ENCODE data around the gene PLCB2. TPM values are rescaled to one million over a fixed set of nuclear protein-coding genes. Genes with fewer than 3 reads are reported as not detected.

The PLCB2 gene
- total and polyA plus RNA-seq, 7 experiments from 2014 or later, result 19.8 to 359 (median 181) TPM

DNA sequence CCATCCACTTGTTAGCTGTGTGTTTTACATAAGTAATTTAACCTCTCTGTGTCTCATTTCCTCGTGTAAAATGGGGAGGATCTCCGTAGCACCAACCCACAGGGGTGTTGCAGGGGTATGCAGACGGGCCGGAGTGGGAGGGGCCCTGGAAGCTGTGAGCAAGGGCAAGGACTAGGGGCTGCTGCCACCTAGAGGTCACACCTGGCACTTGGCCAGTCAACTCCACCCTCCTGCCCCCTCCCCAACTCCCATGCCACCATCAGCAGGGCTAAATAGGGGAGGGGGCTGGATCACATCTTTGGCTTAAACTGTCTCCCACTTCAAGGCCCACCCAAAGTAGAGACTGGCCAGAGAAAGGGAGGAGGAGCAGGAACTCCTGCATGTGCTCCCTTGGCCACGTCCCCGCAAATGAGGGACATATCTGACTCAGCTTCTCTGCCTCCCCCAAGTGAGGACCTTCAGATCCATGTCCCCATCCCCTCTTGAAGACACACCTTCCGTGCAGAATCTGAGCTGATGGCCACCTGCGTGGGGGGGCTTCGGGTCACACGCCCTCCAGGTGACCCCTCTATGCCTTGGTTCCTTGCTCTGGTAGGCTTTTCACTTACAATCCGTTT lies 30.4 kb upstream of the PLCB2 start:
- Mint-ChIP-seq H3K9me3 (peaks cover 0 to 1% (median 0%) of the 10 kb centered on the region in 11 donors), H3K4me3 (peak overlapping the region in 4 of 10 donors; percentile 37 to 67 (median 48)), H3K4me1 (peaks cover 0 to 22% (median 20%) of the 10 kb centered on the region in 7 donors), H3K27ac (peak overlapping the region in 4 of 9 donors; percentile 6 to 53 (median 42)), H3K36me3 (no peaks in the 10 kb centered on the region), H3K27me3 (no peaks in the 10 kb centered on the region)
- DNase-seq, result peak; percentile 61 to 79 (median 76)
- Histone ChIP-seq H3K9me3 (ENCODE audit: control insufficient read depth in 2 of 3, low read length in 3 of 3) (no peaks in the 10 kb centered on the region), H3K36me3 (ENCODE audit: control insufficient read depth in 2 of 3, insufficient read depth in 3 of 3, low read length in 3 of 3) (no peaks in the 10 kb centered on the region), H3K27ac (ENCODE audit: low read depth, low read length) (no peak overlapping the region), H3K4me3 (ENCODE audit: low read length) (no peak overlapping the region), H3K4me1 (ENCODE audit: control insufficient read depth in 2 of 2, insufficient read depth in 2 of 2, low read length in 2 of 2) (peaks cover 0 to 16% of the 10 kb centered on the region in 2 donors), H3K27me3 (ENCODE audit: control insufficient read depth in 2 of 2, insufficient read depth in 2 of 2, low read length in 2 of 2) (no peaks in the 10 kb centered on the region)
- intact Hi-C loops (cut with micrococcal nuclease), result loop anchor here (1.0 kb wide), 3 partner anchors 17 to 59 kb away; partner anchors contain the start of gene PLCB2 (in 2 of the 2)
- ChIA-PET CTCF (interaction anchor here (0.6 to 14.2 kb wide), 28 partner anchors 11 to 293 kb away, joined by 3 to 366 read pairs (median 5); partner anchors contain the start of genes ANKRD63, INAFM2, KNSTRN and PLCB2), POLR2A (interaction anchor here (0.6 to 5.0 kb wide), 5 partner anchors 16 to 59 kb away, joined by 3 to 31 read pairs (median 5); partner anchors contain the start of genes INAFM2 and PLCB2)
- ATAC-seq, result peak; percentile 87

DNA sequence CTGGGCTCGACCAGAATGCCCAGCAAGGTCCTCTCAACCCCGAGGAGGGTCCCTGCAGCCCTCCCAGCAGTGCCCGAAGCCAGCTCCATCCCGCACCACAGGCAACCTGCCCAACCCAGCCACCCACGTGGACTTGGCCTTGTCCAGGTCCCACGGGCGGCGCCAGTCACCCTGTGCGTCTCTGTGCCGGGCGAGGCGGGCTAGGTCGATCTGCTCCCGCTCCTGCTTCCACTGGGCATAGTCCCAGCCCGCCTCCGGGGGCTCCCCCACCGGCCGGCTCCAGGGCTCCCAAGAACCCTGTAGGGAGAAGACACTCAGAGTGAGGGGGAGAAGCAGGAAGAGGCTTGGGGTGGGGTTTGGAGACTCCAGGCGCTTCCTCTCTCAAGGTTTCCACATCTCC lies 29.9 kb upstream of the PLCB2 start:
- Mint-ChIP-seq H3K27me3 (no peaks in the 10 kb centered on the region), H3K4me3 (peak overlapping the region in 2 of 10 donors; percentile 45 to 51), H3K9me3 (peaks cover 0 to 1% (median 0%) of the 10 kb centered on the region in 11 donors), H3K4me1 (peaks cover 0 to 25% (median 22%) of the 10 kb centered on the region in 7 donors), H3K27ac (peak overlapping the region in 2 of 9 donors; percentile 32 to 53), H3K36me3 (no peaks in the 10 kb centered on the region)
- no peaks in the 10 kb centered on the region for H3K27me3 ChIP-seq (ENCODE audit: control insufficient read depth in 2 of 2, insufficient read depth in 2 of 2, low read length in 2 of 2)
- H3K4me3 ChIP-seq (ENCODE audit: low read length), result no peak overlapping the region
- no peak for DNase-seq
- peaks cover 0 to 16% of the 10 kb centered on the region in 2 donors for H3K4me1 ChIP-seq (ENCODE audit: control insufficient read depth in 2 of 2, insufficient read depth in 2 of 2, low read length in 2 of 2)
- intact Hi-C loops (cut with micrococcal nuclease), result no loop called here
- no peaks in the 10 kb centered on the region for H3K36me3 ChIP-seq (ENCODE audit: control insufficient read depth in 2 of 3, insufficient read depth in 3 of 3, low read length in 3 of 3)
- ChIA-PET CTCF (interaction anchor here (0.7 to 14.2 kb wide), 27 partner anchors 11 to 292 kb away, joined by 3 to 366 read pairs (median 5); partner anchors contain the start of genes ANKRD63, INAFM2, KNSTRN and PLCB2), POLR2A (interaction anchor here (1.2 to 5.0 kb wide), 5 partner anchors 12 to 31 kb away, joined by 3 to 31 read pairs (median 18); partner anchors contain the start of genes INAFM2 and PLCB2)
- no peaks in the 10 kb centered on the region for H3K9me3 ChIP-seq (ENCODE audit: control insufficient read depth in 2 of 3, low read length in 3 of 3)
- no peak overlapping the region for H3K27ac ChIP-seq (ENCODE audit: low read depth, low read length)
- ATAC-seq, result no peak

DNA sequence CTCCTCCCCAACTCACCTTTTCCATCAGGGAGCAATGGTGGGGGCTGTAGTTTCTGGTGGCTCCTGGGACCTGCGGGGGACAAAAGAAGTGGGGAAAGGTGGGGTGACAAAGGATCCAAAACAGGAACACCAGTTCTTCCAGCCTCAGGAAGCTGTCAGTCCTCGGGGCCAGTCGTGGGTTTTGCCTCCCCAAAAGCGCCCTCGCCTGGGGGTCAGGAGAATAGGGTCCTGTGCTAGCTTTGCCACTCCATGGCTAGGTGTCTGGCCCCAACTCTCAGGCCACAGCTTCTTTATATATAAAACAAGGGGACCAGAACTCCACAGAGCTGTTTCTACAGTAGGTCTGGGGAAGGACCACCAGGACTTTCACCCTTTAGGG lies 29.0 kb upstream of the PLCB2 start:
- Histone ChIP-seq H3K4me3 (ENCODE audit: low read length) (no peak overlapping the region), H3K4me1 (ENCODE audit: control insufficient read depth in 2 of 2, insufficient read depth in 2 of 2, low read length in 2 of 2) (peaks cover 0 to 16% of the 10 kb centered on the region in 2 donors), H3K27ac (ENCODE audit: low read depth, low read length) (no peak overlapping the region), H3K9me3 (ENCODE audit: control insufficient read depth in 2 of 3, low read length in 3 of 3) (no peaks in the 10 kb centered on the region), H3K27me3 (ENCODE audit: control insufficient read depth in 2 of 2, insufficient read depth in 2 of 2, low read length in 2 of 2) (no peaks in the 10 kb centered on the region), H3K36me3 (ENCODE audit: control insufficient read depth in 2 of 3, insufficient read depth in 3 of 3, low read length in 3 of 3) (no peaks in the 10 kb centered on the region)
- Mint-ChIP-seq H3K36me3 (peaks cover 0 to 3% (median 0%) of the 10 kb centered on the region in 5 donors), H3K4me3 (no peak overlapping the region), H3K27me3 (no peaks in the 10 kb centered on the region), H3K9me3 (peaks cover 0 to 1% (median 0%) of the 10 kb centered on the region in 11 donors), H3K27ac (no peak overlapping the region), H3K4me1 (peaks cover 0 to 30% (median 22%) of the 10 kb centered on the region in 7 donors)
- intact Hi-C loops (cut with micrococcal nuclease), result no loop called here
- ChIA-PET POLR2A (interaction anchor here (1.2 to 5.0 kb wide), 4 partner anchors 11 to 30 kb away, joined by 3 to 31 read pairs (median 20); partner anchors contain the start of genes INAFM2 and PLCB2), CTCF (interaction anchor here (0.7 to 14.2 kb wide), 14 partner anchors 8 to 291 kb away, joined by 3 to 366 read pairs (median 5); partner anchors contain the start of genes INAFM2 and PLCB2)
- DNase-seq, result no peak
- ATAC-seq, result no peak

DNA sequence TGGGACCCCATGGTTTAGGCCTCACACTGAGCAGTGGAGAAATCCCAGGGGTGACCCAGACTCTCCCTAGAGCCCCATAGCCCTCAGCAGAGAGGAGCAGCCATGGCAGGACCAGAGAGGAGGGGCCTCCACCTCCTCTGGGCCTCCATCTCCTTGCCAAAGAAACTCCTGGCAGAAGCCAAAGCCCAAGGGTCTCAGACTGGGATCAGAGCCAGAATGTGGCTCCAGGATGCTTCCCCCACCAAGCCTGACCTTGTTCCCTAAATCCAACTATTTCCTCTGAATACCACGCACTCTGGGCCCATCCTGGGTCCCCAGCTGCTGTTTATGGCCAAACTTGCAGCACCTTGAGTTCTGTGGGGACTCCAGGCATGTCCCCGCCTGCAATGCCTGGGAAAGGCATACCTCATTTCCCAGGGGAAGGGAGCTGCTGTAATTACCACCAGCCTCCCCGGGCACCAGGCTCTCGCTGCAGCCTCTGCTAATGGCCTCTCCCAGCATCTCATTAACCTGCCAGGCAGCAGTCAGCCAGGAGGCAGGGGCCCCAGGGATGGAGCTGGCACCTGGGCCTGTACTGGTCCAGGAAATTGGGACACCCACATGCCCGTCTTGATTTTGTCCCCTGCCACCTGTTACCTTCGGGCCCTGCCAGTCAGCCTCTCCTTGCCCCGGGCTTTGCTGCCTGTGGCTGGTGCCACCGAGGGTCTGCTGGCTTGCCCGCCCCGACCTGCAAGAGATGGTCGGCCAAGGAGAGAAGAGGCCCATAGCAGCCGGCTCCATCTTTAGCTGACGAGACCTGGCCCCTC lies 28.4 kb upstream of the PLCB2 start:
- no peaks in the 10 kb centered on the region for H3K27me3 ChIP-seq (ENCODE audit: control insufficient read depth in 2 of 2, insufficient read depth in 2 of 2, low read length in 2 of 2)
- peaks cover 0 to 3% (median 0%) of the 10 kb centered on the region in 5 donors for H3K36me3 Mint-ChIP-seq
- H3K4me1 ChIP-seq (ENCODE audit: control insufficient read depth in 2 of 2, insufficient read depth in 2 of 2, low read length in 2 of 2), result peaks cover 0 to 16% of the 10 kb centered on the region in 2 donors
- peak overlapping the region in 2 of 10 donors; percentile 13 to 80 for H3K4me3 Mint-ChIP-seq
- no peak for ATAC-seq
- H3K9me3 ChIP-seq (ENCODE audit: control insufficient read depth in 2 of 3, low read length in 3 of 3), result no peaks in the 10 kb centered on the region
- no peak for DNase-seq
- no peaks in the 10 kb centered on the region for H3K36me3 ChIP-seq (ENCODE audit: control insufficient read depth in 2 of 3, insufficient read depth in 3 of 3, low read length in 3 of 3)
- intact Hi-C loops (cut with micrococcal nuclease), result no loop called here
- peak overlapping the region in 1 of 9 donors; percentile 88 for H3K27ac Mint-ChIP-seq
- no peaks in the 10 kb centered on the region for H3K27me3 Mint-ChIP-seq
- ChIA-PET POLR2A (interaction anchor here (1.2 to 5.0 kb wide), 4 partner anchors 10 to 29 kb away, joined by 3 to 31 read pairs (median 20); partner anchors contain the start of genes INAFM2 and PLCB2), CTCF (interaction anchor here (0.7 to 14.2 kb wide), 12 partner anchors 9 to 85 kb away, joined by 3 to 366 read pairs (median 6); partner anchors contain the start of genes INAFM2 and PLCB2)
- peaks cover 0 to 1% (median 0%) of the 10 kb centered on the region in 11 donors for H3K9me3 Mint-ChIP-seq
- peaks cover 0 to 30% (median 22%) of the 10 kb centered on the region in 7 donors for H3K4me1 Mint-ChIP-seq
- no peak overlapping the region for H3K27ac ChIP-seq (ENCODE audit: low read depth, low read length)
- H3K4me3 ChIP-seq (ENCODE audit: low read length), result no peak overlapping the region

DNA sequence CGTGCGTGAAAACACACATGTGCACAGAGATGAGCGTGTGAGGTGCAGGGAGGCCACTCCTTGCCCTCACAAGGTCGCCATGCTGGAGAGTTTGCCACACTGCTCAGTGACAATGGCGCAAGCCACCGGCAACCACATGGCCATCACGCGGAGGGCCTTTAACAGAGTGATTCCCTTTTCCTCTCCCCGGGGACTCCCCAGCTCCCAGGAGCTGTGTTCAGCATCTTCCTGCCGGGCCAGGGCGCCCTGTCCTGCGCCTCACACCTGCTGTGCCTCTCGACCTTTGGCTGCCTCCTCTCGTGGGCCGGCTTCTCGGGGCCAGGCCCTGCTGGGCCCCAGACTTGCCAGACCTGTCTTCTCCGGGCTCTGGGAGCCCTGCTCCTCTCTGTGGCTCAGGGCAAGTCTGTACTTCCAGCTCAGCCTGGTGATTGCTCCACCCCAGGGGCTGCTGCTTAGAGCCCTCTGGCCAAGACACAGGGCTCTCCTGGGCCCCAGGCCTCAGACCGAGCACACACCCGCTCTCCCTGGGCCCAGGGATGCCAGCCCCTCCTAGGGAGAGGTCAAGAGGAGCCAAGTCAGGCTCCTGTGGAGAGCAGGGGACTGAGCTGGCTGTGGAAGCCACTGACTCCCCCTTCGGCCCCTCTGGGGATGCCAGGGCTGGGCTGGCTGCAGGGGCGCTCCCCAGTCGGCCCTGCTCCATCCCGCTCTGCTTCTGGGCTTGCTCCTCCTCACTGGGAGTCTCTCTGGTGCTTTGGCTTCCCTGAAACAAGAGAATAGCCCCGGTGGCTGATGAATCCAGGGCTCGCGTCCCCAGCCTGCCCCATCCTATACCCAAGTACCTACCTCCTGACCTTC lies 27.4 kb upstream of the PLCB2 start:
- intact Hi-C loops (cut with micrococcal nuclease), result no loop called here
- Mint-ChIP-seq H3K27ac (peak overlapping the region in 1 of 9 donors; percentile 88), H3K9me3 (peaks cover 0 to 1% (median 0%) of the 10 kb centered on the region in 11 donors), H3K4me1 (peaks cover 0 to 30% (median 22%) of the 10 kb centered on the region in 7 donors), H3K27me3 (no peaks in the 10 kb centered on the region), H3K36me3 (peaks cover 0 to 3% (median 0%) of the 10 kb centered on the region in 5 donors), H3K4me3 (peak overlapping the region in 2 of 10 donors; percentile 13 to 80)
- ATAC-seq, result no peak
- no peak overlapping the region for H3K4me3 ChIP-seq (ENCODE audit: low read length)
- ChIA-PET CTCF (interaction anchor here (0.6 to 14.2 kb wide), 5 partner anchors 9 to 328 kb away, joined by 4 to 366 read pairs (median 6); partner anchors contain the start of genes INAFM2 and PLCB2), POLR2A (interaction anchor here (0.8 to 5.0 kb wide), 6 partner anchors 9 to 56 kb away, joined by 3 to 31 read pairs (median 5); partner anchors contain the start of gene PLCB2)
- H3K27me3 ChIP-seq (ENCODE audit: control insufficient read depth in 2 of 2, insufficient read depth in 2 of 2, low read length in 2 of 2), result no peaks in the 10 kb centered on the region
- H3K36me3 ChIP-seq (ENCODE audit: control insufficient read depth in 2 of 3, insufficient read depth in 3 of 3, low read length in 3 of 3), result no peaks in the 10 kb centered on the region
- no peaks in the 10 kb centered on the region for H3K9me3 ChIP-seq (ENCODE audit: control insufficient read depth in 2 of 3, low read length in 3 of 3)
- no peak overlapping the region for H3K27ac ChIP-seq (ENCODE audit: low read depth, low read length)
- H3K4me1 ChIP-seq (ENCODE audit: control insufficient read depth in 2 of 2, insufficient read depth in 2 of 2, low read length in 2 of 2), result peaks cover 0 to 16% of the 10 kb centered on the region in 2 donors
- DNase-seq, result no peak
